Metanephros (tissue), 2 donors: ENCODE results near the gene TMEM132A. TPM values are rescaled to one million over a fixed set of nuclear protein-coding genes. Genes with fewer than 3 reads are reported as not detected.

Source experiments
- small RNA-seq: library from RNA; depleted of rRNA; stranded (forward); fragments of <200 nt; gene quantifications from one replicate; pipeline ENCODE3, GENCODE V24; 2014; ENCODE audit warnings: low replicate concordance
- total RNA-seq: library from RNA; depleted of rRNA; stranded (reverse); fragments of >200 nt; gene quantifications from one replicate; pipeline ENCODE4 v1.2.3, GENCODE V29; 2014

TMEM132A gene
- total RNA-seq = 55.6 TPM

GRCh38 chr11:60924110-60924905, at the start of gene TMEM132A:
TSS of gene TMEM132A (plus strand) at chr11:60924460. CDS start at chr11:60924634, 174 bp downstream.

DNA sequence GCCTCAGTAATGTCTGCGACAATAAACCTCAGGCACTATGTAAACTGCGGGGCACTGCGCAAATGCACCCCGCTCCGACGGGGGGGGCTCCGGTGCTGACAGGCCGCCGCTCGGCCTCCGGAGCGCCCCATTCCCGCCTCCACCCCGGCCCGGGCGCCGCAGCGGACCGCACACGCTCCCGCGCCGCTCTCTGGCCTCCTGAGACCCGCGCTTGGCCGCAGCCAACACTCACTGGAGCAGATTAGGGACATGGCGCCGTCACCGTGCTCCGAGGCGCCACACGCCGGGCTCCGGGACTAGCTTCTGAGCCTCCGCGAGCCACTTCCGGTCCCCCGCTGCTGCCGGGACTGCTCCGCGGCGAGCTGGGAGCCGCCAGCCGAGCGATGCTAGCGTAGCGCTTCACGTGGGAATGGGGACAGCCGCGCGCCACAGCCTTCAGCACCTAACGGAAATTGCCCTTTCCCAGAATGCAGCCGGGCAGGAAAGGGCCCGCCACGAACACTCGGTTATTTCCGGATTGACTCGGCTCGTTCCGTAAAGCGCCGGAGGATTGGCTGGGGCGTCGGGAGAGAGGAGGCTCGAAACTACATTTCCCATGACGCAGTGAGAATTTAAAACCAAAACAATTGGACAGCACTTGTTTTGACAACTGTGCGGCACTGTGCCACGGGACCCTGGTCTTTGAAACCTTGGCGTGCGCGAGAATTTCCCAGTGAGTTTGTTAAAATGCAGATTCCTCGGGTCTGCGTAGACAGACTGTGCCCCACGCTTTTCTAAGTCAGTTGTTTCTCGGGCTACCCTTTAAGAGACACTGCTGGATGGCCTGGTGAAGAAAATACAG, 17.9 kb upstream of the TMEM132A start, which contains the start of gene PRPF19:
Gene PRPF19 (minus strand): TSS at position 454 of the 841 bp plus-strand sequence. CDS start 203 bp downstream, at position 251.

GRCh38 chr11:60913793-60914632, 10.2 kb upstream of the TMEM132A start, which contains the start of gene TMEM109:
TSS of gene TMEM109 (plus strand) at chr11:60914158. CDS start at chr11:60919694, 5,536 bp downstream.

DNA sequence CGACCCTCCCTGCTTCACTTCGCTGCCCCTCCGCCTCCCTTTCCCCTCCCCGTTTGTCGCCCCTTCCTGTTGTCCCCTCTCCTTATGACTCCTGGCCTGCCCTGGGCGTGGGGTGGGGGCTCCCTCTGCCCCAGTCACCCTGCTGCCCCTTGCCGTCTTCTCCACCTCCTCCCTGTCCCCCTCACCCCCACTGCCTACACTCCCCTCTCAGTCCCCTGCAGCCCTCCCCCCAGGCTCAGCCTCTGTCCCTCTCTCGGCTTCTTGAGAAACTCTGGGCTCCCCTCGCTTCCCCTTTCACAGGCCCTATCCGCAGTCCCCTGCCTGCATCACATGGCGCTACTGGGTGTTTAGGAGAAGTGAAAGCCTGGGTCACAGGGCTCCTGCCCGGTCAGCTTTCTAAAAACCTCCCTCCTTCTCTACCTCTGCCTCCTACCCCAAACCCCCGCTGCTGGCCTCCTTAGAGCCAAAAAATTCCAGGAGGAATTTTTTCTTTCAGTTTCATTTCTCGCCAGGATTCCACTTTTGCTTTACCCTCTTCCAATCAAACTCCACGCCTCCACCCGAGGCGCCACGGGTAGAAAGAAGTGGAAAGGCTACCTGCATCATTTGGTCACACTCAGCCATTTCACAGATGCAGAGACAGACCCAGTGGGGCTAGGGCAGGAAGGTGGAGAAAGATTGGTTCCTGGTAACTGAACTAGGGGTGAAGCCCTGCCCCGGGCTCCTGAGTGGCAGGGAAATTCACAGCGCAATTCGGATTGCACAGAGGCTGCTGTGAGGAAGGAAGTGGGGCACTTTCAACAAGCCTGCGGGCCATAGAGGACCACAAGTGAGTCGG, 27.9 kb downstream of the TMEM132A start, which contains the start of gene SLC15A3:
Gene SLC15A3 (minus strand): TSS at position 273 of the 838 bp plus-strand sequence. CDS start 625 bp downstream, outside the sequence.

DNA sequence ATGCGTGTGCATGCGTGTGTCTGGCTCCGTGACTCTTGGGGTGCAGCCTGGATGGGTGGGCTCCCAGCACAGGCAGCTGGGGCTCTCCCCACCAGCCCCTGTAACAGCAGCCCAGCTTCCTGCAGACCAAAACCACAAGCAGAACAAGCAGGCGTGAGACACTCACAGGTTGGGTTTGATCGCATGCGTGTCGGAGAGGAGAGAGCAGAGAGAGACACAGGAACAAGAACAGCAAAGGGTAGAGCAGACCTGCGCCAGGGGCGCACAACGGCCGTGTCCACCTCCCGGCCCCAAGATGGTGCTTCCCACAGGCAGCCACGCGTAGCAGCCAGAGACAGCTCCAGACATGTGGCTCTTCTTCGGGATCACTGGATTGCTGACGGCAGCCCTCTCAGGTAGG, 47.3 kb downstream of the TMEM132A start, which contains the start of gene CD6:
Gene CD6 (plus strand): TSS at position 161 of the 400 bp plus-strand sequence. CDS start 186 bp downstream, at position 347.

Small RNA genes within 50 kb of the gene (small RNA-seq; reads per million reads assigned to genes)
- gene RNU6-933P = not detected

Other genes starting within 250 kb of the TMEM132A start
- 0.29 TPM for gene MS4A8, start 224.8 kb upstream of the TMEM132A start, total RNA-seq
- not detected for gene MS4A18, start 199.7 kb upstream of the TMEM132A start, total RNA-seq
- not detected for gene MS4A15, start 167.6 kb upstream of the TMEM132A start, total RNA-seq
- gene MS4A10, start 139.1 kb upstream of the TMEM132A start, total RNA-seq = not detected
- 11.6 TPM for gene CCDC86, start 82.3 kb upstream of the TMEM132A start, total RNA-seq
- gene PTGDR2, start 68.5 kb upstream of the TMEM132A start, total RNA-seq = 1.3 TPM
- gene ZP1, start 56.9 kb upstream of the TMEM132A start, total RNA-seq = not detected
- 78.2 TPM for gene PRPF19, start 17.9 kb upstream of the TMEM132A start, total RNA-seq
- 72.7 TPM for gene TMEM109, start 10.3 kb upstream of the TMEM132A start, total RNA-seq
- gene SLC15A3, start 27.7 kb downstream of the TMEM132A start, total RNA-seq = 21.6 TPM
- gene CD6, start 47.2 kb downstream of the TMEM132A start, total RNA-seq = 1.2 TPM
- gene CD5, start 178.0 kb downstream of the TMEM132A start, total RNA-seq = 0.12 TPM
- gene VPS37C, start 237.0 kb downstream of the TMEM132A start, total RNA-seq = 13.3 TPM